AG09309 (cell line): ENCODE data around the gene CROCC2.

Experiments used
- DNase-seq: peaks from one replicate; pipeline ENCODE4 v3.0.0-alpha.2; 2010; ENCODE audit warnings: low read depth
- H3K4me3 ChIP-seq: 2 replicates; pipeline ENCODE4 v1.5.1; 2011; ENCODE audit warnings: mild to moderate bottlenecking, low read depth, low read length, moderate library complexity; ENCODE audit not compliant: control insufficient read depth
- TF ChIP-seq, protein P1 (sequence below): IDR thresholded peaks from 2 replicates; pipeline ENCODE4 v1.5.1; 2011; ENCODE audit warnings: mild to moderate bottlenecking, low read depth, low read length, inconsistent platforms; ENCODE audit not compliant: insufficient read depth, control insufficient read depth; ENCODE audit errors: missing control alignments

CROCC2 gene

GRCh38 chr2:240892356-240892755 lies 13.8 kb upstream of the CROCC2 start:
- TF ChIP-seq, protein P1, sequence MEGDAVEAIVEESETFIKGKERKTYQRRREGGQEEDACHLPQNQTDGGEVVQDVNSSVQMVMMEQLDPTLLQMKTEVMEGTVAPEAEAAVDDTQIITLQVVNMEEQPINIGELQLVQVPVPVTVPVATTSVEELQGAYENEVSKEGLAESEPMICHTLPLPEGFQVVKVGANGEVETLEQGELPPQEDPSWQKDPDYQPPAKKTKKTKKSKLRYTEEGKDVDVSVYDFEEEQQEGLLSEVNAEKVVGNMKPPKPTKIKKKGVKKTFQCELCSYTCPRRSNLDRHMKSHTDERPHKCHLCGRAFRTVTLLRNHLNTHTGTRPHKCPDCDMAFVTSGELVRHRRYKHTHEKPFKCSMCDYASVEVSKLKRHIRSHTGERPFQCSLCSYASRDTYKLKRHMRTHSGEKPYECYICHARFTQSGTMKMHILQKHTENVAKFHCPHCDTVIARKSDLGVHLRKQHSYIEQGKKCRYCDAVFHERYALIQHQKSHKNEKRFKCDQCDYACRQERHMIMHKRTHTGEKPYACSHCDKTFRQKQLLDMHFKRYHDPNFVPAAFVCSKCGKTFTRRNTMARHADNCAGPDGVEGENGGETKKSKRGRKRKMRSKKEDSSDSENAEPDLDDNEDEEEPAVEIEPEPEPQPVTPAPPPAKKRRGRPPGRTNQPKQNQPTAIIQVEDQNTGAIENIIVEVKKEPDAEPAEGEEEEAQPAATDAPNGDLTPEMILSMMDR = no peak
- H3K4me3 ChIP-seq = no peak overlapping the region
- no peak for DNase-seq

GRCh38 chr2:240892925-240893324 lies 13.2 kb upstream of the CROCC2 start:
- DNase-seq = no peak
- H3K4me3 ChIP-seq = no peak overlapping the region
- TF ChIP-seq, protein P1 = no peak

DNA sequence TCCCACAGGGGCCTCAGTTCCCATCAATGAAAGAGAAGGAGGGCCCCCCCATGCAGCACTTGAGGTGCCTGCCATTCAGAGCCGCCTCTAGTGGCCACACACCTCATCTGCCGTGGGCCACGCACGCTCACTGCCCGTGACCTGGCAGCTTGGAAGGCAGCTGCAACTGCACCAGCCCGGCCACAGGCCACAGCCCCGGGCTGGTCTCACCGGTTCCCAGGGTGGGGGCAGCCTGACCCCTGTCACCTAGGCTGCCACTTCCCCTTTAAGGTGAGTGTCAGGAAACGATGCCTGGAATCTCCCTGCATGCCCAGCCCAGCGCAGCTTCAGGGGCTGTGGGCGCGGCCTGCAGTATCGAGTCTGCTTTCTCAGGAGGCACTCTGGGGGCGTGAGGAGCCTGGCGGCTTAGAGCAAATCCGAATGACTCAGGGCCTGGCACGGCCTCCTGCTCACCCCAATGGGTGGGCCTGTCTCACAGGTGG lies 12.7 kb upstream of the CROCC2 start:
- DNase-seq = no peak
- H3K4me3 ChIP-seq = no peak overlapping the region
- TF ChIP-seq, protein P1 = no peak

DNA sequence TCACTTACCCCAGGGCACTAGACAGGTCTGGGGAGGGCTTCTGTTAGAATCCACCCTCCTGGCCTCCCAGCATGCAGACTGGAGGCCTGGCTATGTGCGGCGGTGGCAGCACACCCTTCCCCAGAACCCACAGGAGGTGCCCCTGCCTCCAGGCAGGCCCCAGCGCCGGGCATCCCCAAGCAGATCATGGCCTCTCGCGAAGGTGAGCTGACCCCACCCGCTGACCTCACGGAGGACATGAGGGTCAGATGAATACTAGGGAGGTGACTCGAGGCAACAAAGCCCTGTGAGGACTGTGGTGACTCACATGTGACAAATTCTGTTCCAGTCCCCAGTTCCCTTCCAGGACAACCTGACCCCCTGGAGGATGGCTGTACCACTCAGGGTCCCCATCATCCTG lies 12.1 kb upstream of the CROCC2 start:
- no peak overlapping the region for H3K4me3 ChIP-seq
- TF ChIP-seq, protein P1 = no peak
- no peak for DNase-seq

- no peak for DNase-seq
- TF ChIP-seq, protein P1 = no peak
Observed at GRCh38 chr2:240894836-240895558, 11.1 kb upstream of the CROCC2 start.

GRCh38 chr2:240895656-240896388 lies 10.3 kb upstream of the CROCC2 start, which contains the start of gene MAB21L4:
TSS of gene MAB21L4 (minus strand) at chr2:240896156. CDS start at chr2:240895997, 159 bp downstream.
- no peak within 1 kb of the TSS for H3K4me3 ChIP-seq
- TF ChIP-seq, protein P1 = no peak
- DNase-seq = no peak

More at GRCh38 chr2:240894836-240895558, 11.1 kb upstream of the CROCC2 start:
- no peak overlapping the region for H3K4me3 ChIP-seq
